Mesendoderm (in vitro differentiated cells): ENCODE data around the gene PRKN.
"Not testable (repeated sequence)": the region's sequence is repeated elsewhere in the genome, so short reads cannot be mapped to it uniquely, and the experiment has no call there.

Source experiments
- DNase-seq: peaks from one replicate; pipeline ENCODE4 v3.0.0; 2013
- H2AK5ac ChIP-seq: 2 replicates; pipeline ENCODE4 v1.6.1; 2013; ENCODE audit warnings: low read length, inconsistent platforms
- H2BK120ac ChIP-seq: 2 replicates; pipeline ENCODE4 v1.6.1; 2013; ENCODE audit warnings: low read depth, mild to moderate bottlenecking, low read length, moderate library complexity, mixed read lengths
- H2BK15ac ChIP-seq: replicated peaks from 2 replicates; pipeline ENCODE4 v1.6.1; 2013; ENCODE audit warnings: low read depth, mild to moderate bottlenecking, moderate library complexity
- H2BK5ac ChIP-seq: 2 replicates; pipeline ENCODE4 v1.6.1; 2013; ENCODE audit warnings: low read length, inconsistent platforms
- H3K18ac ChIP-seq: 2 replicates; pipeline ENCODE4 v1.6.1; 2013; ENCODE audit warnings: mild to moderate bottlenecking, low read length, mixed read lengths
- H3K23ac ChIP-seq: one replicate; pipeline ENCODE4 v1.6.1; 2013; ENCODE audit warnings: low read length
- H3K27ac ChIP-seq: 2 replicates; pipeline ENCODE4 v1.5.1; 2013; ENCODE audit warnings: low read depth, mild to moderate bottlenecking, inconsistent platforms, low read length, moderate library complexity
- H3K27me3 ChIP-seq: 2 replicates; pipeline ENCODE4 v1.6.1; 2013; ENCODE audit warnings: low read length, control low read depth, mild to moderate bottlenecking, inconsistent platforms; ENCODE audit not compliant: insufficient read depth, poor library complexity
- H3K36me3 ChIP-seq: 2 replicates; pipeline ENCODE4 v1.6.1; 2013; ENCODE audit warnings: low read length, inconsistent platforms; ENCODE audit not compliant: control insufficient read depth, insufficient read depth
- H3K4ac ChIP-seq: one replicate; pipeline ENCODE4 v1.6.1; 2013; ENCODE audit warnings: low read depth, mild to moderate bottlenecking, low read length, moderate library complexity
- H3K4me1 ChIP-seq: 2 replicates; pipeline ENCODE4 v1.6.1; 2013; ENCODE audit warnings: low read depth, low read length, inconsistent platforms; ENCODE audit not compliant: control insufficient read depth
- H3K4me2 ChIP-seq: 2 replicates; pipeline ENCODE4 v1.6.1; 2013; ENCODE audit warnings: low read length
- H3K4me3 ChIP-seq: 2 replicates; pipeline ENCODE4 v1.5.1; 2013; ENCODE audit warnings: mild to moderate bottlenecking, low read length
- H3K56ac ChIP-seq: one replicate; pipeline ENCODE4 v1.6.1; 2013; ENCODE audit warnings: low read length
- H3K79me1 ChIP-seq: 2 replicates; pipeline ENCODE4 v1.6.1; 2013; ENCODE audit warnings: low read length, inconsistent platforms
- H3K79me2 ChIP-seq: 2 replicates; pipeline ENCODE4 v1.6.1; 2013; ENCODE audit warnings: mild to moderate bottlenecking, low read length; ENCODE audit not compliant: control insufficient read depth, insufficient read depth
- H3K9ac ChIP-seq: 2 replicates; pipeline ENCODE4 v1.6.1; 2013; ENCODE audit warnings: low read length, inconsistent platforms
- H4K5ac ChIP-seq: one replicate; pipeline ENCODE4 v1.6.1; 2013; ENCODE audit warnings: low read length
- H4K8ac ChIP-seq: one replicate; pipeline ENCODE4 v1.6.1; 2013; ENCODE audit warnings: low read depth, mild to moderate bottlenecking, control low read depth, low read length, moderate library complexity
- WGBS: extraction: QIAGEN DNeasy Blood & Tissue Kit; methylation state at CpG from one replicate; pipeline ENCODE4 v1.1.7; 2013; ENCODE audit warnings: low lambda C conversion rate, missing lambda C conversion rate; ENCODE audit not compliant: insufficient coverage; ENCODE audit errors: extremely low coverage; 5-methylcytosine and 5-hydroxymethylcytosine counted together

The PRKN gene

DNA sequence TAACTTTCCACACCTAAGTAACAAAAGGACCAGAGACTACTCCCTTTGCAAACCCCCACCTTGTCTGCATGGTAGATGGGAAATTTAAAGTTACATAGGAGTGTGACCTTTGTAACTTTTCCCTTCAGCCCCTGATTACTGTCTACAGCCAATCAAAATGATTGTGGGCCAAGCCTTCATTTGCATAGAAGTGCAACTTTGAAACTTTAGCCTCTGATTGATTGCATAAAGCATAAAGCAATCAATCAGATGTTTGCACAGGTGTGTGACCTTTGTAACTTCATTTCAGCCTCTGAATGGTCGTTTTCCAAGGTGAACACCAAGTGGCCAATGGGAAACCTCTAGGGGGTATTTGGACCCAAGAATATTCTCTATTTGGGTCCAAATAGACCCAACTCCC, 46.1 kb downstream of the PRKN start:
- no peak overlapping the region for H3K4me2 ChIP-seq
- no CpG with 5 or more reads among the region's 1 CpG for WGBS
- no peaks in the 10 kb centered on the region for H3K36me3 ChIP-seq
- H3K23ac ChIP-seq: no peak overlapping the region
- no peaks in the 10 kb centered on the region for H3K79me1 ChIP-seq
- no peak overlapping the region for H3K9ac ChIP-seq
- no peaks in the 10 kb centered on the region for H3K79me2 ChIP-seq
- H3K18ac ChIP-seq: no peak overlapping the region
- H3K4ac ChIP-seq: no peak overlapping the region
- no peak overlapping the region for H4K5ac ChIP-seq
- no peak overlapping the region for H2BK15ac ChIP-seq
- H2AK5ac ChIP-seq: no peak overlapping the region
- no peak overlapping the region for H3K4me3 ChIP-seq
- no peak for DNase-seq
- no peaks in the 10 kb centered on the region for H3K4me1 ChIP-seq
- H3K56ac ChIP-seq: no peak overlapping the region
- H2BK120ac ChIP-seq: no peak overlapping the region
- no peaks in the 10 kb centered on the region for H3K27me3 ChIP-seq
- H4K8ac ChIP-seq: no peak overlapping the region
- no peak overlapping the region for H2BK5ac ChIP-seq
- H3K27ac ChIP-seq: no peak overlapping the region

GRCh38 chr6:162680871-162681270, 46.7 kb downstream of the PRKN start:
- Histone ChIP-seq H4K8ac (no peak overlapping the region), H2AK5ac (no peak overlapping the region), H3K36me3 (no peaks in the 10 kb centered on the region), H3K23ac (no peak overlapping the region), H3K27ac (no peak overlapping the region), H3K79me2 (no peaks in the 10 kb centered on the region), H3K27me3 (no peaks in the 10 kb centered on the region), H3K56ac (no peak overlapping the region), H3K9ac (no peak overlapping the region), H2BK5ac (no peak overlapping the region), H3K18ac (no peak overlapping the region), H3K4me1 (no peaks in the 10 kb centered on the region), H3K4me3 (no peak overlapping the region), H2BK15ac (no peak overlapping the region), H3K4ac (no peak overlapping the region), H2BK120ac (no peak overlapping the region), H3K4me2 (no peak overlapping the region), H4K5ac (no peak overlapping the region), H3K79me1 (no peaks in the 10 kb centered on the region)
- no peak for DNase-seq
- WGBS: no CpG with 5 or more reads among the region's 4 CpGs

DNA sequence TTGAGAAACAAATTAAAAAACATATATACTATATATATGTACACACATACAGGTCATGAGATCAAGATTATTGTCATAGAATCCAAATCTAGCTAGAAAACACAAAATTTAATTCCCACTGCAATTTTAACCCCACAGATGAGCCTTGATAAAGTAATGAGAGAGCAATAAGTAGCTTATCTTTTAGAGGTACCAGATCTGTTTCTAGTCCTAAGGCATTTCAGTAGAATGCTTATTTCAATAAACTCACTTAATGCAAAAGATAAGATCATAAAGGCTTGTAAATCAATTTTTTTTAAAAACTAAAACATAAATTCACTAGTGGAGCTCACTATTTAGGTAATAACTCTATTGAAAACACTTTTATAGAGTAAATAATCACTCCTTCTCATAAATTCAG, 47.2 kb downstream of the PRKN start:
- Histone ChIP-seq H3K36me3 (no peaks in the 10 kb centered on the region), H2BK120ac (no peak overlapping the region), H3K4ac (no peak overlapping the region), H3K56ac (no peak overlapping the region), H4K5ac (no peak overlapping the region), H3K4me1 (no peaks in the 10 kb centered on the region), H3K79me2 (no peaks in the 10 kb centered on the region), H3K27me3 (no peaks in the 10 kb centered on the region), H2BK15ac (no peak overlapping the region), H3K18ac (no peak overlapping the region), H2AK5ac (no peak overlapping the region), H3K9ac (no peak overlapping the region), H3K23ac (no peak overlapping the region), H3K4me3 (no peak overlapping the region), H3K27ac (no peak overlapping the region), H3K79me1 (no peaks in the 10 kb centered on the region), H3K4me2 (no peak overlapping the region), H4K8ac (no peak overlapping the region), H2BK5ac (no peak overlapping the region)
- DNase-seq: no peak

GRCh38 chr6:162679681-162680080, 47.9 kb downstream of the PRKN start:
- no peaks in the 10 kb centered on the region for H3K79me1 ChIP-seq
- H3K9ac ChIP-seq: no peak overlapping the region
- H3K18ac ChIP-seq: no peak overlapping the region
- H3K27ac ChIP-seq: no peak overlapping the region
- H2BK15ac ChIP-seq: no peak overlapping the region
- no peak overlapping the region for H2BK5ac ChIP-seq
- no peaks in the 10 kb centered on the region for H3K4me1 ChIP-seq
- H3K56ac ChIP-seq: no peak overlapping the region
- no peak overlapping the region for H4K5ac ChIP-seq
- no peaks in the 10 kb centered on the region for H3K36me3 ChIP-seq
- DNase-seq: no peak
- no CpG with 5 or more reads among the region's 1 CpG for WGBS
- no peak overlapping the region for H2BK120ac ChIP-seq
- H3K4ac ChIP-seq: no peak overlapping the region
- H3K4me2 ChIP-seq: no peak overlapping the region
- H3K4me3 ChIP-seq: no peak overlapping the region
- no peak overlapping the region for H3K23ac ChIP-seq
- H3K27me3 ChIP-seq: no peaks in the 10 kb centered on the region
- no peak overlapping the region for H2AK5ac ChIP-seq
- no peaks in the 10 kb centered on the region for H3K79me2 ChIP-seq
- no peak overlapping the region for H4K8ac ChIP-seq

GRCh38 chr6:162678896-162679295, 48.7 kb downstream of the PRKN start:
- not testable (repeated sequence) for H3K4me3 ChIP-seq, H4K5ac ChIP-seq, H3K36me3 ChIP-seq, H3K4me2 ChIP-seq, H2BK15ac ChIP-seq, H3K79me1 ChIP-seq, H3K4ac ChIP-seq, H3K56ac ChIP-seq, H3K79me2 ChIP-seq, H3K23ac ChIP-seq, H3K9ac ChIP-seq, H3K27ac ChIP-seq, DNase-seq, H3K27me3 ChIP-seq, H3K4me1 ChIP-seq, H2AK5ac ChIP-seq, H2BK5ac ChIP-seq, H4K8ac ChIP-seq, H3K18ac ChIP-seq, H2BK120ac ChIP-seq
- WGBS: no CpG with 5 or more reads among the region's 7 CpGs

GRCh38 chr6:162675503-162675902, 52.1 kb downstream of the PRKN start:
- H2BK120ac ChIP-seq: no peak overlapping the region
- H3K4ac ChIP-seq: no peak overlapping the region
- H3K4me2 ChIP-seq: no peak overlapping the region
- no peaks in the 10 kb centered on the region for H3K36me3 ChIP-seq
- H4K8ac ChIP-seq: no peak overlapping the region
- H3K23ac ChIP-seq: no peak overlapping the region
- DNase-seq: no peak
- no peaks in the 10 kb centered on the region for H3K27me3 ChIP-seq
- no peak overlapping the region for H3K27ac ChIP-seq
- no peak overlapping the region for H3K18ac ChIP-seq
- no peak overlapping the region for H2AK5ac ChIP-seq
- no peak overlapping the region for H2BK15ac ChIP-seq
- no peaks in the 10 kb centered on the region for H3K79me1 ChIP-seq
- no peak overlapping the region for H3K4me3 ChIP-seq
- H3K79me2 ChIP-seq: no peaks in the 10 kb centered on the region
- no peak overlapping the region for H3K56ac ChIP-seq
- H2BK5ac ChIP-seq: no peak overlapping the region
- H3K9ac ChIP-seq: no peak overlapping the region
- H3K4me1 ChIP-seq: no peaks in the 10 kb centered on the region
- no peak overlapping the region for H4K5ac ChIP-seq
